Activated CD8-positive, alpha-beta memory T cell treated with anti-CD3 and anti-CD28 coated beads, Interleukin-2, amount 50 U/mL, for 1 hour (primary cell): ENCODE measurements around the gene PI4KA.
"Not testable (repeated sequence)": the region's sequence is repeated elsewhere in the genome, so short reads cannot be mapped to it uniquely, and the experiment has no call there.

ENCODE experiments used
- DNase-seq: peaks from one replicate; pipeline ENCODE4 v3.0.0-alpha.2; 2020; ENCODE audit errors: extremely low read depth

PI4KA gene

DNA sequence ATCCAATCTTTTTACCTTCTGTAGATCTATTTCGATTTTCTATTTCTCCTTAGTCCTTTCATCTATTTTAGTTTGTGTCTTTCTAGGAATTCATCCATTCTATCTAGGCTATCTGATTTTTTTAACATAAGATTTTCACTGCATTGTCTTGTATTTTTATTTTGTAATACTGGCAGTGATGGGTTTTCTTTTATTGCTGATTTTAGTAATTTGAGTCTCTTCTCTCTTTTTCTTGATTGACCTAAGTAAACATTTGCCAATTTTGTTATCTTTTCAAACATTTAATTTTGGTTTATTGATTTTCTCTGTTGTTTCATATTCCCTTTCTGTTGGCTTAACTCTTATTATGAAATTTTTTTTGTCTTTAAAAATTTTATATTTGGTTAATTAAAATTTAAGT lies 192.1 kb downstream of the PI4KA start:
- no peak for DNase-seq

DNA sequence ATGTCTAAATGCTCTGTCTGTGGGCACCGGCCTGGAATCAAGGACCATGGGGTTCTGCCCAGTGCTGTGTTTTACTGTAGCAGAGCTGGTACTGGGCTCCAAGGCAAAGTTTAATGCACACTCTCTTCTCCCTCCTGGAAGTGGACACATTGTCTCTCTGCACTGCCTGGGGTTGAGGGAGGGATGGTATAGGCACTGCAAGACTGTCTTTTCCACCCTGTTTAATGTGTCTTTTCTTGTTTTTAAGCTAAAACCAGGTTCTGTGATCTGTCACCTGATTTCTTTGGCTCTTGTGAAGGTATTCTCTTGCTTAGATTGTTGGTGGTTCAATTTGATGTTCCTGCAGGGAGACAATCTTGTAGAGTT lies 194.0 kb downstream of the PI4KA start:
- no peak for DNase-seq

DNA sequence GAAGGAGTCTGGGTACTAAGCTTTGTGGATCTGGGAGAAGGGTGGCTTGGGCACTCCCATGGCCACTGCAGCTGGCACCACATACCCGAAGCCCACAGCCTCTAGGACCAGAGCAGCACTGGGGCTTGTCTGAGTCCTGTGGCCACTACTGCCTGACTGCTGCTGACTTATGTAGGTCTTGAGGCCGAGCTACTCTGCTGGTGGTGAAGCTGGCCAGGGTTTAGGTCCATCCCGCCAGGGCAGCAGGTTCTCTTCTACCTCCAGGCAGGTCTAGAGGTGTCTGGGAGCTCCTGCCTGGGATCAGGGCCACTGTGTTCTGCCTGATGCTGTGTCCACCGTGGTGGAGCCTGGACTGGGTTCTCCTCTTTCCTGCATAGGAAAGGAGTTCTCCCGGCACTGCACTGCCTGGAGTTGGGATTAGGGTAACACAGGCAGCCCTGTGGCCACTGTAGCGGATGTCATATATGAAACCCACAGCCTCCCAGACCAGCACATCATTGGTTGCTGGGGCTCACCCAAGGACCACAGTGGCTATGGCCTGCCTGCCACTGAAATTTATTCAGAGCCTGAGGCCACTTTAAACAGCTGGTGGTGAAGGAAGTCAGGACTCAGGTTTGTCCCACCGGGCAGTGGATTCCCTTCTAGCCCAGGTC lies 194.5 kb downstream of the PI4KA start:
- no peak for DNase-seq

DNA sequence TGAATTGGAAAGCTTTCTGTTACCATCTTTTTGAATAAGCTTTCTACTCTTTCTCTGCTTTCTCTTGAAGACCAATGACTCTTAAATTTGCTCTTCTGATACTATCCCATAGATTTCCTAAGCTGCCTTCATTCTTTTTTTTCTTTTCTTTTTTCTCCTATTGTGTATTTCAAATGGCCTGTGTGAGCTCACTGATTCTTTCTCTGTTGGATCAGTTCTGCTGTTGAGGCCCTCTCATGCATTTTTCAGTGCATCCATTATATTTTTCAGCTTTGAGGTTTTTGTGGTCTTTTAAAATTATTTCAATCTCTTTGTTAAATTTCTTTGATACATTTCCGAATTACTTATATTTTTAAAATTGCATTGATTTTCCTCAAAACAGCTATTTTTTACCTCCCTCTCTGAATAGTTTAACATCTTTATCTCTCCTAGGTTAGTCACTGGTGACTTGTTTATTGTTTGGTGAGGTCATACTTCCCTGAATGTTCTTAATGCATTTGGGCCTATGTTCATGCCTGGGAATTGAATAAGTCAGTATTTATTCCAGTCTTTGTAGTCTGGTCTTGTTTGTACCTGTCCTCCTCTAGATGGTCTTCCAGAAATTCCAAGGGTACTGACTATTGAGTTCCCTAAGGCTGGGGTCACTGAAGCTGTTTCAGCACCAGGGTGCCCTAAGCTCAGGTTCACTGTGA lies 195.3 kb downstream of the PI4KA start:
- no peak for DNase-seq

DNA sequence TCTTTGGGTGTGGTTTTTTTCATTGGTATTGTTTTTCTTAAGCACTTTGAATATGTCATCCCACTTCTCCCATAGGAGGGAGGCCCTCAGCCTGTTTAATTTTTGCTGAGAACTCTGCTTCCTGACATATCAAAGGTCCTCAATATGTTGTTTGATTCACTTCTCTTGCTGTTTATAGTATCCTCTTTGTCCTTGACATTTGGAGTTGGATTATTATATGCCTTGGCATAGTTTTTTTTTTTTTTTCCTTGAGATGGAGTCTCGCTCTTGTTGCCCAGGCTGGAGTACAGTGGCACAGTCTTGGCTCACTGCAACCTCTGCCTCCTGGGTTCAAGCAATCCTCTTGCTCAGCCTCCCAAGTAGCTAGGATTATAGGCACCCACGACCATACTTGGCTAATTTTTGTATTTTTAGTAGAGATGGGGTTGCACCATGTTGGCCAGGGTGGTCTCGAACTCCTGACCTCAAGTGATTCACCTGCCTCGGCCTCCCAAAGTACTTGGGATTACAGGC lies 196.0 kb downstream of the PI4KA start:
- not testable (repeated sequence) for DNase-seq

DNA sequence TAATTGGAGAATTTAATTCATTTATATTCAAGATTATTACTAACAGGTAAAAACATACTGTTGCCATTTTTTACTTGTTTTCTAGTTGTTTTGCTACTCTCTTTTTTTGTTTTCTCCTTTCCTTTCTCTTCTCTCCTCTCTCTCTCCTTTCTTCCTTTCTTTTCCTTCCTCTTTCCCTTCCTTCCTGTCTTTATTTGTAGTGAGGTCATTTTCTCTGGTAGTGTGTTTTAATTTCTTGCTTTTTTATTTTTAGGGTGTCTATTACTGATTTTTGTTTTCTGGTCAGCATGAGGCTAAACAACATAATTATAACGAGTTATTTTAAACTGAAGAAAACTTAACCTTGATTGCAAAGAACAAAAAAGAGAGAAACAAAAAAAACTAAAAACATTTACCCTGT lies 197.1 kb downstream of the PI4KA start:
- DNase-seq = no peak

DNA sequence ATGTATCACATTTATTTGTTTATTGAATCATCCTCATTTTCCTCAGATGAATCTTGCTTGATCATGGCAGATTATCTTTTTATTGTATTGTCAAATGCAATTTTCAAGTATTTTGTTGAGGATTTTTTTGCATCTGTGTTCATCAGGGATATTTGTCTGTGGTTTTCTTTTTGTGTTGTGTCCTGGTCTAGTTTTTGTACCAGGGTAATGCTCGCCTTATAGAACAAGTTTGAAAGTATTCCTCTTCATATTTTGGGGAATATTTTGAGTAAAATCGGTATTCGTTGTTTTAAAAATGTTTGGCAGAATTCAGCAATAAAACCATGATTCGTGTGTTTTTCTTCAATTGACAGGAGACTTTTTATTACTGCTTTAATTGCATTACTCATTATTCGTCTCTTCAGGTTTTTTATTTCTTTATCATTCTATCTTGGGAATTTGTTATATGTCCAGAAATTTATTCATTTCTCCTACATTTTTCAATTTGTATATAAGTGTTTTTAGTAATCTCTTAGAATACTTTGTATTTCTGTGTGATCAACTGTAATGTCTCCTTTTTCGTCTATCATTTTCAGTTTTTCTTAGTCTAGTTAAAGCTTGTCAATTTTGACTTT lies 198.1 kb downstream of the PI4KA start:
- no peak for DNase-seq

DNA sequence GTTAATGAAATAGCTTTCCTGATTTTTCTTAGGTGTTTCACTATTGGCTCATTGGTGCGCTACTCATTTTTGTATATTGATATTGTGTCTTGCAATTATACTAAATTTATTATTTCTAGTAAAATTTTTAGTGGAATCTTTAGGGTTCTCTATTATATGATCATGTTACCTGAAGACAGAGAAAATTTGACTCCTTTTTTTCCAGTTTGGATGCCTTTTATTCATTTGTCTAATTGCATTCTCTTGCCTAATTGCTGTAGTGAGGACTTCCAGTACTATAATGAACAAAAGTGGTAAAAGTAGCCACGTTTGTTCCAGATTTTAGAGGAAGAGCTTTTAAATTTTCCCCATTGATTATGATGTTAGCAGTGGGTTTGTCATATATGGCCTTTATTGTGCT lies 198.7 kb downstream of the PI4KA start:
- no peak for DNase-seq

DNA sequence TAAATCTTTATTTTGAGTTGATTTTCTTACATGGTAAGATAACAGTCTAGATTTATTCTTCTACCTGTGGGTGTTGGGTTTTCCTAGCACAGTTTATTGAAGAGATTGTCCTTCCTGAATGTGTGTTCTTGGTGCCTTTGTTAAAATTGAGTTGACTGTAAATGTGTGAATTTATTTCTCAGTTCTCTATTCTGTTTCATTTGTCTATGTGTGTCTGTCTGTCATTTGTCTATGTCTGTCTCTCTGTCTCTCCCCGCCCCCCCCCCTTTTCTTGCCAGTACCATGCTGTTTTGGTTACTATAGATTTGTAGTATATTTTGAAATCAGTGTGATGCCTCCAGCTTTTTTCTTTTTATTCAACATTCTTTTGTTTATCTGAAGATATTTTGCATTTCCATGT lies 199.4 kb downstream of the PI4KA start:
- no peak for DNase-seq

DNA sequence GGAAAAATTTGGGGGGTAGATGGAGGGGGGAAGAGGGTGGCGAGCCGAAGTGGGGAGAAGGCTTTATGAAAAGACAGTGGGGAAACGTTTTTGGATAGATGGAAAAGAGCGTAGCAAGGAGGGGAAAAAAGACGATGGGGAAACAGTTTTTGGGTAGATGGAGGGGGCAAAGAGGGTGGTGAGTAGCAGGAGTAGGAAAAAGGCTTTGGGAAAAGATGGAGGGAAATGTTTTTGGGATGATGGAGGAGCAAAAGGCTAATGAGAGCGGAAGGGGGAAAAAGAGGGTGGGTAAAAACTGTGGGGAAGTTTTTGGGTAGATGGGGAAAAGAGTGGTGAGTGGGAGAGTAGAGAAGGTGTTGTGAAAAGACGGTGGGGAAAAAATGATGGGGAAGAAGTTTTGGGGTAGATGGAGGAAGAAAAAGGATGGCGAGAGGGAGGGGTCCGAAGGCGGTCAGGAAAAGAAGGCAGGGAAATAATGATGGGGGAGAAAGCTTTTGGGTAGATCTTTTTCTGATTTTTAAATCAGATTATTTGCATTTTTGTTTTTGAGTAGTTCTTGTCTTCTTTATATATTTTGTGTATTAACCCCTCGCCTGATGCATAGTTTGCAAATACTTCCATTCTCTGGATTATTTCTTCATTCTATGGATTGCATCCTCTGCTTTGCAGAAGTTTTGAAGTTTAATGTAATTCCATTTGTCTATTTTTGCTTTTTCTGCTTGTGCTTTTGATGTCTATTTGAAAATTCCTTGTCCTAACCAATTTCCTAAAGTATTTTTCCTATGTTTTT lies 200.0 kb downstream of the PI4KA start:
- no peak for DNase-seq

DNA sequence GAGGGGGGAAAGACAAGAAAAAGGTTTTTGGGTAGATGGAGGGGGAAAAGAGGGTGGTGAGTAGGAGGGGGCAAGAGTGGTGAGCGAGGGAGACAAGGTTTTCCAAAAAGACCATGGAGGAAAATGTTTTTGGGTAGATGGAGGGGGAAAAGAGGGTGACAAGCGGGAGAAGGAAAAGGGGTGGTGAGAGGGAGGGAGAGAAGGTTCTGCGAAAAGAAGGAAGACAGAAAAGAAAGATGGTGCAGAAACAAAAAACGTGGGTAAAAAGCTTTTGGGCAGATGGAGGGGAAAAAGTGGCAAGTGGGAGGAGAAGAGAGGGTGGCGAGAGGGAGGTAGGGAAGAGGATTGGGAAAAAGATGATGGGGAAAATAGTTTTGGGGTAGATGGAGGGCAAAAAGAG lies 200.6 kb downstream of the PI4KA start:
- no peak for DNase-seq
